Spleen (tissue), 11 donors: ENCODE measurements around the gene AGFG1. TPM values are rescaled to one million over a fixed set of nuclear protein-coding genes. Genes with fewer than 3 reads are reported as not detected.
A peak's percentile ranks its signal among the peaks of the same experiment; 100 is the strongest.

Source experiments
- DNase-seq: peaks from one replicate; pipeline ENCODE4 v3.0.0-alpha.2; 2020
- H3K27ac ChIP-seq, 8 donors: fragments of 200-600 bp; sonication (generic) in 7 of 8; 1 replicate in 4 of 8; 2 replicates in 4 of 8; pipeline versions ENCODE4 v1.5.0 to v1.8.0; 2016 to 2021; ENCODE audit warnings: inconsistent platforms in 4 of 8, mild to moderate bottlenecking in 4 of 8, moderate library complexity in 1 of 8
- H3K27me3 ChIP-seq, 7 donors: fragments of 200-600 bp; sonication (generic) in 6 of 7; replicated peaks in 1 of 7; 1 replicate in 4 of 7; 2 replicates in 3 of 7; pipeline versions ENCODE4 v1.5.0 to v1.8.0; 2016 to 2021; ENCODE audit warnings: inconsistent platforms in 3 of 7, mild to moderate bottlenecking in 1 of 7
- H3K36me3 ChIP-seq, 6 donors: fragments of 200-600 bp; sonication (generic) in 5 of 6; 1 replicate in 4 of 6; 2 replicates in 2 of 6; pipeline versions ENCODE4 v1.5.0 to v1.8.0; 2016 to 2021; ENCODE audit warnings: inconsistent platforms in 2 of 6
- H3K4me1 ChIP-seq, 6 donors: fragments of 200-600 bp; sonication (generic) in 5 of 6; 1 replicate in 3 of 6; 2 replicates in 3 of 6; pipeline versions ENCODE4 v1.5.0 to v1.8.0; 2016 to 2021; ENCODE audit warnings: inconsistent platforms in 3 of 6
- H3K4me3 ChIP-seq, 8 donors: fragments of 200-600 bp; sonication (generic) in 7 of 8; 1 replicate in 4 of 8; 2 replicates in 4 of 8; pipeline versions ENCODE4 v1.5.0 to v1.8.0; 2016 to 2021; ENCODE audit warnings: inconsistent platforms in 4 of 8, mild to moderate bottlenecking in 4 of 8, moderate library complexity in 2 of 8
- H3K9me3 ChIP-seq, 8 donors: fragments of 200-600 bp; sonication (generic) in 7 of 8; 1 replicate in 4 of 8; 2 replicates in 4 of 8; pipeline versions ENCODE4 v1.5.0 to v1.8.0; 2016 to 2021; ENCODE audit warnings: inconsistent platforms in 4 of 8
- POLR2A ChIP-seq, 3 donors: fragments of 450-650 bp; IDR thresholded peaks; one replicate each; pipeline ENCODE4 v1.5.1; 2017; ENCODE audit warnings: antibody characterized with exemption in 3 of 3, mild to moderate bottlenecking in 1 of 3
- POLR2AphosphoS5 ChIP-seq, 3 donors: sonication (generic); formaldehyde crosslinking; IDR thresholded peaks; one replicate each; pipeline ENCODE4 v1.5.1; 2017; ENCODE audit warnings: antibody characterized with exemption in 3 of 3
- WGBS, 5 donors: extraction: QIAGEN DNeasy Blood & Tissue Kit in 3 of 5; methylation state at CpG; one replicate each; pipeline versions ENCODE4 v1.1.5 to v1.1.7; 2013 to 2018; 5-methylcytosine and 5-hydroxymethylcytosine counted together
- intact Hi-C: fragments of 100-400 bp; cut with DNase I; formaldehyde crosslinking; loops from one replicate; pipeline ENCODE4 v1.15.0; 2023; ENCODE audit warnings: low total_unique reads
- polyA plus RNA-seq, 3 donors: library from polyadenylated mRNA; stranded (reverse); fragments of 200-250 nt; gene quantifications; one replicate each; pipeline ENCODE4 v1.2.1, GENCODE V29; 2013
- total RNA-seq, 7 donors: library from RNA; depleted of rRNA in 3 of 7; stranded (reverse); fragments of >200 nt in 3 of 7; fragmentation: NEBNext Ultra II Directional in 4 of 7; extraction: Animal tissue kit (Norgen Biotek cat#: 25700) in 4 of 7; gene quantifications; one replicate each; pipeline versions ENCODE4 v1.1.0 to v1.2.1, GENCODE V29; 2016 to 2021
- TF ChIP-seq, protein P1 (sequence below), 11 experiments: fragments of 200-600 bp in 7 of 11; fragments of 450-650 bp in 4 of 11; sonication (generic) in 4 of 11; IDR thresholded peaks in 8 of 11; conservative IDR thresholded peaks in 3 of 11; 1 replicate in 7 of 11; 2 replicates in 4 of 11; pipeline versions ENCODE4 v1.4.0 to v1.8.0; 2016 to 2021; ENCODE audit warnings: antibody characterized with exemption in 11 of 11, inconsistent platforms in 4 of 11, mild to moderate bottlenecking in 1 of 11
- donor health status: healthy with polysubstance abuse.
- donor health status: DM: no; HTN: no; CAD: no; lungs with moderate emphysema.
- donor health status: DM: no; HTN: no; CAD: no.
- donor health status: Bipolar disorder and iron deficiency.
- donor health status: healthy.
- donor health status: DM: no; HTN: no; CAD: no.
- donor health status: DM: yes; HTN: yes; CAD: no.

The AGFG1 gene
- total and polyA plus RNA-seq, 10 donors: 23.6 to 111 (median 79.1) TPM

DNA sequence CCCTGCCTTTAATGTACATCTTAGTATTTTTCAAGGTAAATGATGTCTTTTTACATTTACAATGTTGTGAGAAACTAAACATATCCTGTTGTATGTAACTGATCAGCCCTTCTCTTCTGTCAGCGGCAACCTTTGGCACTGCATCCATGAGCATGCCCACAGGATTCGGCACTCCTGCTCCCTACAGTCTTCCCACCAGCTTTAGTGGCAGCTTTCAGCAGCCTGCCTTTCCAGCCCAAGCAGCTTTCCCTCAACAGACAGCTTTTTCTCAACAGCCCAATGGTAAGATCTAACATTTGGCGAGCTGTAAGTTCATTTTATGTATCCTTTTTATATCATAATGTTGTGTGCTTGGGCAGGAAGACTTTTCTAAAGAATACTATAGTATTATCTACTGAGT, 79.9 kb downstream of the AGFG1 start:
- no peak overlapping the region for H3K4me3 ChIP-seq
- TF ChIP-seq POLR2AphosphoS5 (IDR thresholded peaks at IDR 0.05): no peak
- no peak for TF ChIP-seq POLR2A (IDR thresholded peaks at IDR 0.05)
- TF ChIP-seq, protein P1, sequence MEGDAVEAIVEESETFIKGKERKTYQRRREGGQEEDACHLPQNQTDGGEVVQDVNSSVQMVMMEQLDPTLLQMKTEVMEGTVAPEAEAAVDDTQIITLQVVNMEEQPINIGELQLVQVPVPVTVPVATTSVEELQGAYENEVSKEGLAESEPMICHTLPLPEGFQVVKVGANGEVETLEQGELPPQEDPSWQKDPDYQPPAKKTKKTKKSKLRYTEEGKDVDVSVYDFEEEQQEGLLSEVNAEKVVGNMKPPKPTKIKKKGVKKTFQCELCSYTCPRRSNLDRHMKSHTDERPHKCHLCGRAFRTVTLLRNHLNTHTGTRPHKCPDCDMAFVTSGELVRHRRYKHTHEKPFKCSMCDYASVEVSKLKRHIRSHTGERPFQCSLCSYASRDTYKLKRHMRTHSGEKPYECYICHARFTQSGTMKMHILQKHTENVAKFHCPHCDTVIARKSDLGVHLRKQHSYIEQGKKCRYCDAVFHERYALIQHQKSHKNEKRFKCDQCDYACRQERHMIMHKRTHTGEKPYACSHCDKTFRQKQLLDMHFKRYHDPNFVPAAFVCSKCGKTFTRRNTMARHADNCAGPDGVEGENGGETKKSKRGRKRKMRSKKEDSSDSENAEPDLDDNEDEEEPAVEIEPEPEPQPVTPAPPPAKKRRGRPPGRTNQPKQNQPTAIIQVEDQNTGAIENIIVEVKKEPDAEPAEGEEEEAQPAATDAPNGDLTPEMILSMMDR (IDR thresholded peaks at IDR 0.05 in 8 of 11, conservative IDR thresholded peaks at IDR 0.05 in 3 of 11): no peak
- intact Hi-C loops: no loop called here
- H3K27ac ChIP-seq: no peak overlapping the region
- no peak for DNase-seq
- H3K4me1 ChIP-seq: no peaks in the 10 kb centered on the region
- 94 to 99% (median 97%) methylated on average over 3 of the region's 3 CpGs for WGBS, 5 donors
- no peaks in the 10 kb centered on the region for H3K27me3 ChIP-seq
- H3K36me3 ChIP-seq: peaks cover 0 to 100% (median 50%) of the 10 kb centered on the region in 6 donors
- no peaks in the 10 kb centered on the region for H3K9me3 ChIP-seq

DNA sequence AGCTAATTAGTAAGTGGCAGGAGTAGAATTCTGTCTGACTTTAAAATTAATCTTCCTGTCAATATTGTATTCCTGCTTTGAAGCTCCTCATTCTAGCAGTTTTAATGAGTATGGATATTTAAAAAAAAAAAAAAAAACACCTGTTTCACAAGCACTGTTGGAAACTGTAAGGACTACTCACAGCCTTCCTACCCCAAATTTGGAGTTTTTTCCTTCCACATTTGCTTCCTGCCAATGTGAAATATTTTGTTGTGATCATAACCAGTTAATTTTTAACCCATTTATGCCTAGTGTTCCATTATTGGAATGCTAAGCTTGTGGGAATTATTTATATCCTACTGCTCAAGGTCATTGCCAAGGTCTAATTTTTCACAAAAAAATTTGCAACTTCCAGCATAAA, 90.6 kb downstream of the AGFG1 start:
- H3K27ac ChIP-seq: no peak overlapping the region
- intact Hi-C loops: no loop called here
- TF ChIP-seq POLR2AphosphoS5 (IDR thresholded peaks at IDR 0.05) (no peak), POLR2A (IDR thresholded peaks at IDR 0.05) (no peak)
- TF ChIP-seq, protein P1 (IDR thresholded peaks at IDR 0.05 in 8 of 11, conservative IDR thresholded peaks at IDR 0.05 in 3 of 11): no peak
- no peaks in the 10 kb centered on the region for H3K9me3 ChIP-seq
- no peaks in the 10 kb centered on the region for H3K27me3 ChIP-seq
- H3K4me3 ChIP-seq: no peak overlapping the region
- no peak for DNase-seq
- peaks cover 0 to 49% (median 7%) of the 10 kb centered on the region in 6 donors for H3K36me3 ChIP-seq
- H3K4me1 ChIP-seq: no peaks in the 10 kb centered on the region

DNA sequence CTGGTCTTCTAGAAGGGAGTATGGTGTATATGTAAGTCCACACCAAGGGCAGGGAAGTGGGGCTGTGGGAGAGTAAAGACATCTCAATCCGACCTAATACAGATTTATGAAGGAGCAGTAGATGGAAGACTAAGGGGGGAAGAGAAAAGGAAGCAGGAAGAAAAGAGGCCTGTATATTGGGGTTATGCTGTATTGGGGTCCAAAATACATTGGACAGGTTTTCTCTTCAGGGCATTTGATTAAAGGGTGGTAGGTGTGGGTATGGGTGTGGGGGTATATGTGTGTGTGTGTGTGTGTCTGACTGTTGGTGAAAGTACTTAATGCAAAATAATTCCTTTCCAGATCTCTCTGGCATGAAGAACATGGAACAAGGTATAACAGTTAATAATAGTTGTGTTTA, 93.1 kb downstream of the AGFG1 start:
- H3K27me3 ChIP-seq: no peaks in the 10 kb centered on the region
- no peak overlapping the region for H3K4me3 ChIP-seq
- 93 to 97% (median 96%) methylated on average over 1 of the region's 1 CpG for WGBS, 5 donors
- no peak for DNase-seq
- intact Hi-C loops: no loop called here
- H3K4me1 ChIP-seq: no peaks in the 10 kb centered on the region
- peak in 1 of 3 donors; percentile 8 for TF ChIP-seq POLR2AphosphoS5 (IDR thresholded peaks at IDR 0.05)
- TF ChIP-seq, protein P1 (IDR thresholded peaks at IDR 0.05 in 8 of 11, conservative IDR thresholded peaks at IDR 0.05 in 3 of 11): no peak
- H3K27ac ChIP-seq: no peak overlapping the region
- H3K9me3 ChIP-seq: no peaks in the 10 kb centered on the region
- peaks cover 0 to 25% (median 2%) of the 10 kb centered on the region in 6 donors for H3K36me3 ChIP-seq

DNA sequence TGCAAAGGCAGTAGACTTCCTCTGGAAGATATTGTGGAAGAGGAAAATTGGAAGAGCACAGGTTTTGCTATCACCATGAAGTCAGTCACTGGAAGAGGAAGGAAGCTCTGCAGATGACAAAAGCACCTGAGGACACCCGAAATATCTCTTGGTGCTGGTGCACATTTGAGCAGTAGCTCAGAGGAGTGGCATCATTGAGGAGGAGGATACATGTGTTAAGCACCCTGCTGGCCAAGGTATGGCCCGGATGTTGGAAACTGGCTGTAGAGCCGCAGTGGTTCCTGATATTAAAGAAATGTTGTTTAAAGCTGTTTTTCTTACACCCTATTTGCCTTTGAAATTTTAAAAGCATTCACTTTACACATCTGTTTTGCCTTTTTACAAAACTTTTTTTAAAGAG, 94.1 kb downstream of the AGFG1 start:
- H3K27me3 ChIP-seq: no peaks in the 10 kb centered on the region
- WGBS, 5 donors: 64 to 93% (median 65%) methylated on average over 3 of the region's 3 CpGs
- H3K4me1 ChIP-seq: peaks cover 0 to 4% (median 0%) of the 10 kb centered on the region in 6 donors
- TF ChIP-seq, protein P1 (IDR thresholded peaks at IDR 0.05 in 8 of 11, conservative IDR thresholded peaks at IDR 0.05 in 3 of 11): no peak
- no peak for TF ChIP-seq POLR2A (IDR thresholded peaks at IDR 0.05)
- peak in 1 of 3 donors; percentile 31 for TF ChIP-seq POLR2AphosphoS5 (IDR thresholded peaks at IDR 0.05)
- no peak overlapping the region for H3K27ac ChIP-seq
- intact Hi-C loops: no loop called here
- H3K36me3 ChIP-seq: peaks cover 0 to 16% (median under 1%) of the 10 kb centered on the region in 6 donors
- no peak overlapping the region for H3K4me3 ChIP-seq
- no peaks in the 10 kb centered on the region for H3K9me3 ChIP-seq
- DNase-seq: no peak
